ENCODE measurements around the gene ACSF3. TPM values are rescaled to one million over a fixed set of nuclear protein-coding genes. Genes with fewer than 3 reads are reported as not detected.
"Not testable (repeated sequence)": the region's sequence is repeated elsewhere in the genome, so short reads cannot be mapped to it uniquely, and the experiment has no call there.

ACSF3 gene
- total and polyA plus RNA-seq, 2 experiments from 2014 or later: 27.6 to 32.2 TPM

GRCh38 chr16:89164436-89164835 is 70.8 kb downstream of the ACSF3 start:
- TF ChIP-seq CTCF (IDR thresholded peaks at IDR 0.05; ENCODE audit: low read depth, low read length): no peak
- Histone ChIP-seq H3K9me3 (ENCODE audit: low read depth) (no peaks in the 10 kb centered on the region), H3K27me3 (no peaks in the 10 kb centered on the region), H3K36me3 (no peaks in the 10 kb centered on the region), H3K4me3 (no peak overlapping the region), H3K27ac (no peak overlapping the region), H3K4me1 (ENCODE audit: low read depth) (no peaks in the 10 kb centered on the region)
- DNase-seq (ENCODE audit: low read depth in 1 of 2, low spot score in 1 of 2): no peak

DNA sequence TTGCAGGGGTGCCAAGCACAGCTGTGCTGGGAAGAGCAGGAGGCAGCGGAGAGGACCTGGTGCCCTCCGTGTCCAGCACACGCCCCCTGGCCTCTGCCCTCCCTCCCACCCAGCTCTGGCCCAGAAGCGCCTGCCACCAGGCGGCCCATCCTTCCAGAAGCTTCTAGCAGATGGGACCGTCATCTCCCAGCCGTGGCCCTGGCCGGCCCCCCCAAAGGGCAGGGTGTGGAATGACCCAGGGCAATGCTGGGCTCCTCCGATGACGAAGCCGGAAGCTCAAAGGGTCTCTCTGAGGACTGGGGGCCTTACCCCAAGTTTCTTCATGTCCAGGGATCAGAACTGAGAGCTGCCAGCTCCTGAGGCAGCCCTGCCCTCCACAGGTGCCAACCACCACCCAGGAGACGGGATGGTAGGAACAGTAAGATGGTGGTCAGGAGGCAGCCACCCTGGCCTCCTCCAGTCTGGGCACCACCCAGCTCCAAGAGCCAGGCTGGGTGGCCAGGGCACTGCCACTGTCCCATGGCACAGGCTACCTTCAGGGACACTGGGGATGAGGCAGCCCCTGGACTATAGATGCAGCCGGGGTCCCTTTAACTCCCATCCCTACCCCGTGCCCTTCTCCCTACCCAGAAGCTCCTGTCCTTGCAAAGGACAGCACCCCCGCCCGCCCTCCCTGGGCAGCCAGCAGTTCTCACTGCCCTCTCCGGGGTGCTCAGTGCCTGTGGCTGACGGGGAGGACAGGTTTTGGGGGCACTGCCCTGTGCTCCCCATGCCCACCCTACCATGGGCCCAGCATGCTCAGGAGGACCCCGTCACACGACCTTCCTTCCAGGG is 71.4 kb downstream of the ACSF3 start:
- no peak overlapping the region for H3K4me3 ChIP-seq
- H3K36me3 ChIP-seq: no peaks in the 10 kb centered on the region
- H3K27me3 ChIP-seq: peaks cover 5% of the 10 kb centered on the region
- TF ChIP-seq CTCF (IDR thresholded peaks at IDR 0.05; ENCODE audit: low read depth, low read length): no peak
- no peaks in the 10 kb centered on the region for H3K4me1 ChIP-seq (ENCODE audit: low read depth)
- no peak overlapping the region for H3K27ac ChIP-seq
- H3K9me3 ChIP-seq (ENCODE audit: low read depth): no peaks in the 10 kb centered on the region
- no peak for DNase-seq (ENCODE audit: low read depth in 1 of 2, low spot score in 1 of 2)

- H3K9me3 ChIP-seq (ENCODE audit: low read depth); H3K36me3 ChIP-seq; H3K4me3 ChIP-seq; DNase-seq (ENCODE audit: low read depth in 1 of 2, low spot score in 1 of 2); H3K4me1 ChIP-seq (ENCODE audit: low read depth); H3K27ac ChIP-seq: not testable (repeated sequence)
- H3K27me3 ChIP-seq: peaks cover 11% of the 10 kb centered on the region
Measured at GRCh38 chr16:89165681-89165979, 72.0 kb downstream of the ACSF3 start.

GRCh38 chr16:89166696-89167424 is 73.2 kb downstream of the ACSF3 start:
- Histone ChIP-seq H3K9me3 (ENCODE audit: low read depth) (no peaks in the 10 kb centered on the region), H3K4me3 (no peak overlapping the region), H3K36me3 (no peaks in the 10 kb centered on the region), H3K27me3 (peaks cover 15% of the 10 kb centered on the region), H3K27ac (no peak overlapping the region), H3K4me1 (ENCODE audit: low read depth) (no peaks in the 10 kb centered on the region)
- no peak for DNase-seq (ENCODE audit: low read depth in 1 of 2, low spot score in 1 of 2)
- no peak for TF ChIP-seq CTCF (IDR thresholded peaks at IDR 0.05; ENCODE audit: low read depth, low read length)

GRCh38 chr16:89167425-89167941 is 73.8 kb downstream of the ACSF3 start:
- Histone ChIP-seq H3K4me3 (no peak overlapping the region), H3K9me3 (ENCODE audit: low read depth) (no peaks in the 10 kb centered on the region), H3K27me3 (peaks cover 17% of the 10 kb centered on the region), H3K27ac (no peak overlapping the region), H3K36me3 (no peaks in the 10 kb centered on the region), H3K4me1 (ENCODE audit: low read depth) (no peaks in the 10 kb centered on the region)
- TF ChIP-seq CTCF (IDR thresholded peaks at IDR 0.05; ENCODE audit: low read depth, low read length): peak; percentile 88
- peak; percentile 83 to 95 for DNase-seq (ENCODE audit: low read depth in 1 of 2, low spot score in 1 of 2)
